ENCODE data around the gene GAD1. TPM values are rescaled to one million over a fixed set of nuclear protein-coding genes. Genes with fewer than 3 reads are reported as not detected.
A peak's percentile ranks its signal among the peaks of the same experiment; 100 is the strongest.

Gene GAD1
- polyA plus RNA-seq, 1 of the 3 experiments (the other 2 are of a cell fraction): 0.20 TPM

DNA sequence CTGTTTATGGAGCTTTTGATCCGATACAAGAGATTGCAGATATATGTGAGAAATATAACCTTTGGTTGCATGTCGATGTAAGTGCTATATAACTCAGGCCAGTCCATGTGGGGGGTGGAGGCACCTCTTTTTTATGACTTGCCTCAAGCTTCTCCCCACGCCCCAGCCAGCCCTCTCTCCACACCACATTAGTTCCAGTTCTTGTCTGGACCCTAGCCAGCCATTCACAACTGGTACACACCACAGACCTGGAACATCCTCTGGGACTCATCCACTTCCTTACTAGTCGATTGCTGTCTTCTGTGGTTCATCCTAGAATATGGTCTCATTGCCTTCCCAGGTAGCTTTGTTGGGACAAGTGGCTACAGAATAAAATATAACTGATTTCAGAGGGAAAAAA lies 31.0 kb downstream of the GAD1 start:
- ChIA-PET CTCF (interaction anchor here (1.0 to 2.9 kb wide), 4 partner anchors 20 to 32 kb away, joined by 3 to 17 read pairs (median 4); no protein-coding TSS in a partner anchor), POLR2A (no interaction called here)
- Histone ChIP-seq H3K4me2 (no peak overlapping the region), H3K4me3 (ENCODE audit: low read depth in 2 of 2, low read length in 1 of 2) (no peak overlapping the region), H3K79me2 (ENCODE audit: insufficient read depth) (no peaks in the 10 kb centered on the region), H3K9me2 (no peaks in the 10 kb centered on the region), H3K9me3 (no peaks in the 10 kb centered on the region), H3K9ac (no peak overlapping the region), H3K36me3 (replicated peaks in 1 of 2; ENCODE audit: control insufficient read depth in 1 of 2, insufficient read depth in 2 of 2, low read length in 1 of 2) (no peaks in the 10 kb centered on the region), H2AFZ (ENCODE audit: low read depth) (no peak overlapping the region), H3K27me3 (ENCODE audit: insufficient read depth) (no peaks in the 10 kb centered on the region), H3F3A (replicated peaks; ENCODE audit: insufficient read depth) (peaks cover 16% of the 10 kb centered on the region), H3K27ac (ENCODE audit: low read depth in 2 of 2, low read length in 1 of 2) (no peak overlapping the region), H3K4me1 (ENCODE audit: control insufficient read depth in 1 of 2, insufficient read depth in 2 of 2, low read depth in 1 of 2, low read length in 1 of 2) (peaks cover 0 to 5% of the 10 kb centered on the region in 2 experiments; a peak in 1 of 4 replicates), H4K20me1 (ENCODE audit: insufficient read depth) (no peaks in the 10 kb centered on the region)
- WGBS (ENCODE audit: low lambda C conversion rate): 77% methylated on average over 4 of the region's 4 CpGs
- no peak for DNase-seq
- no peak for TF ChIP-seq CHD2 (IDR thresholded peaks at IDR 0.05; ENCODE audit: low read length, partially characterized antibody)
- no peak for TF ChIP-seq MEF2A (IDR thresholded peaks at IDR 0.05; ENCODE audit: borderline replicate concordance, low read depth)
- TF ChIP-seq, protein P1, sequence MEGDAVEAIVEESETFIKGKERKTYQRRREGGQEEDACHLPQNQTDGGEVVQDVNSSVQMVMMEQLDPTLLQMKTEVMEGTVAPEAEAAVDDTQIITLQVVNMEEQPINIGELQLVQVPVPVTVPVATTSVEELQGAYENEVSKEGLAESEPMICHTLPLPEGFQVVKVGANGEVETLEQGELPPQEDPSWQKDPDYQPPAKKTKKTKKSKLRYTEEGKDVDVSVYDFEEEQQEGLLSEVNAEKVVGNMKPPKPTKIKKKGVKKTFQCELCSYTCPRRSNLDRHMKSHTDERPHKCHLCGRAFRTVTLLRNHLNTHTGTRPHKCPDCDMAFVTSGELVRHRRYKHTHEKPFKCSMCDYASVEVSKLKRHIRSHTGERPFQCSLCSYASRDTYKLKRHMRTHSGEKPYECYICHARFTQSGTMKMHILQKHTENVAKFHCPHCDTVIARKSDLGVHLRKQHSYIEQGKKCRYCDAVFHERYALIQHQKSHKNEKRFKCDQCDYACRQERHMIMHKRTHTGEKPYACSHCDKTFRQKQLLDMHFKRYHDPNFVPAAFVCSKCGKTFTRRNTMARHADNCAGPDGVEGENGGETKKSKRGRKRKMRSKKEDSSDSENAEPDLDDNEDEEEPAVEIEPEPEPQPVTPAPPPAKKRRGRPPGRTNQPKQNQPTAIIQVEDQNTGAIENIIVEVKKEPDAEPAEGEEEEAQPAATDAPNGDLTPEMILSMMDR (IDR thresholded peaks at IDR 0.05): no peak

- Histone ChIP-seq H3K4me3 (ENCODE audit: low read depth in 2 of 2, low read length in 1 of 2) (no peak overlapping the region), H3F3A (replicated peaks; ENCODE audit: insufficient read depth) (peaks cover 7% of the 10 kb centered on the region), H3K36me3 (replicated peaks in 1 of 2; ENCODE audit: control insufficient read depth in 1 of 2, insufficient read depth in 2 of 2, low read length in 1 of 2) (no peaks in the 10 kb centered on the region), H3K9ac (no peak overlapping the region), H3K27ac (ENCODE audit: low read depth in 2 of 2, low read length in 1 of 2) (no peak overlapping the region; a peak in 1 of 4 replicates), H3K9me3 (no peaks in the 10 kb centered on the region), H3K4me1 (ENCODE audit: control insufficient read depth in 1 of 2, insufficient read depth in 2 of 2, low read depth in 1 of 2, low read length in 1 of 2) (no peaks in the 10 kb centered on the region; a peak in 1 of 4 replicates), H3K4me2 (no peak overlapping the region), H3K79me2 (ENCODE audit: insufficient read depth) (no peaks in the 10 kb centered on the region), H3K9me2 (no peaks in the 10 kb centered on the region), H2AFZ (ENCODE audit: low read depth) (0 out of 2 replicates have a peak overlapping the region, but pooled peaks have one; percentile 2), H4K20me1 (ENCODE audit: insufficient read depth) (no peaks in the 10 kb centered on the region), H3K27me3 (ENCODE audit: insufficient read depth) (no peaks in the 10 kb centered on the region)
- ChIA-PET POLR2A (no interaction called here), CTCF (interaction anchor here (1.2 to 1.5 kb wide), 2 partner anchors 25 to 33 kb away, joined by 4 to 5 read pairs; no protein-coding TSS in a partner anchor)
- 52% methylated on average over 2 of the region's 2 CpGs for WGBS (ENCODE audit: low lambda C conversion rate)
- DNase-seq: no peak
- TF ChIP-seq TCF12 (IDR thresholded peaks at IDR 0.05) (peak; percentile 29; the same call in 1 of the 2 replicates), MAX (IDR thresholded peaks at IDR 0.05; ENCODE audit: low read depth) (no peak), FOXJ3 (CRISPR knock-in tag; IDR thresholded peaks at IDR 0.05) (no peak), FOSL2 (IDR thresholded peaks at IDR 0.05; ENCODE audit: borderline replicate concordance, low read depth) (peak; percentile 17; the same call in 1 of the 2 replicates)
- TF ChIP-seq, protein P2, sequence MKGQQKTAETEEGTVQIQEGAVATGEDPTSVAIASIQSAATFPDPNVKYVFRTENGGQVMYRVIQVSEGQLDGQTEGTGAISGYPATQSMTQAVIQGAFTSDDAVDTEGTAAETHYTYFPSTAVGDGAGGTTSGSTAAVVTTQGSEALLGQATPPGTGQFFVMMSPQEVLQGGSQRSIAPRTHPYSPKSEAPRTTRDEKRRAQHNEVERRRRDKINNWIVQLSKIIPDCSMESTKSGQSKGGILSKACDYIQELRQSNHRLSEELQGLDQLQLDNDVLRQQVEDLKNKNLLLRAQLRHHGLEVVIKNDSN (IDR thresholded peaks at IDR 0.05; ENCODE audit: borderline replicate concordance, low read depth): peak; percentile 73; the same call in 1 of the 2 replicates
These were observed 31.9 kb downstream of the GAD1 start for GRCh38 chr2:170848587-170848986.

DNA sequence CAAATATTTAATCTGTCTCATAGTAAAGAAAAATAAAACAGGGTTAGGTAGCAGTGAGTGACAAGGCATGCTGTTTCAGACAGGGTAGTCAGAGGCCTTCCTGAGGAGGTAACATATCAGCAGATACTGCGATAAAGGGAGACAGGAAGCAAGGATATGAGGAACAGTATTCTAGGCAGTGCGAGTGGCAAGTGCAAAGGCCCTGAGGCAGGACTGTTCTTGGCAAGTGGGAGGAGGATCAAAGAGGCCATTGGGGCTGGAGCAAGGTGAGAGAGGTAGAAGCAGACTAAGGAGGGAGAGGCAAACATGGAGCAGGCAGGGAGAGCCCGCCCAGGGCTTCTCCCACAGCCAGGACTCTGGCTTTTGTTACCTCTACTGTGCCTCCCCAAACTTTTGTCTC lies 33.6 kb downstream of the GAD1 start:
- H3K9me2 ChIP-seq: no peaks in the 10 kb centered on the region
- ChIA-PET POLR2A (no interaction called here), CTCF (interaction anchor here (1.2 to 3.6 kb wide), 3 partner anchors 13 to 34 kb away, joined by 3 to 16 read pairs (median 5); no protein-coding TSS in a partner anchor)
- H3K4me3 ChIP-seq (ENCODE audit: low read depth in 2 of 2, low read length in 1 of 2): no peak overlapping the region
- no peaks in the 10 kb centered on the region for H3K27me3 ChIP-seq (ENCODE audit: insufficient read depth)
- no peaks in the 10 kb centered on the region for H3K36me3 ChIP-seq (replicated peaks in 1 of 2; ENCODE audit: control insufficient read depth in 1 of 2, insufficient read depth in 2 of 2, low read length in 1 of 2)
- H4K20me1 ChIP-seq (ENCODE audit: insufficient read depth): no peaks in the 10 kb centered on the region
- no peak overlapping the region for H3K4me2 ChIP-seq
- DNase-seq: no peak
- H3K9ac ChIP-seq: no peak overlapping the region
- H2AFZ ChIP-seq (ENCODE audit: low read depth): no peak overlapping the region
- 91% methylated on average over 3 of the region's 3 CpGs for WGBS (ENCODE audit: low lambda C conversion rate)
- no peak overlapping the region for H3K27ac ChIP-seq (ENCODE audit: low read depth in 2 of 2, low read length in 1 of 2)
- H3F3A ChIP-seq (replicated peaks; ENCODE audit: insufficient read depth): no peaks in the 10 kb centered on the region
- H3K79me2 ChIP-seq (ENCODE audit: insufficient read depth): no peaks in the 10 kb centered on the region
- no peaks in the 10 kb centered on the region for H3K9me3 ChIP-seq
- TF ChIP-seq YY1 (IDR thresholded peaks at IDR 0.05; ENCODE audit: low read depth) (no peak), FOXJ3 (CRISPR knock-in tag; IDR thresholded peaks at IDR 0.05) (no peak), FOXM1 (IDR thresholded peaks at IDR 0.05; ENCODE audit: low read depth) (no peak), CHD2 (IDR thresholded peaks at IDR 0.05; ENCODE audit: low read length, partially characterized antibody) (no peak), TAF1 (IDR thresholded peaks at IDR 0.05; ENCODE audit: borderline replicate concordance, low read depth, low read length) (no peak)
- TF ChIP-seq, protein P3, sequence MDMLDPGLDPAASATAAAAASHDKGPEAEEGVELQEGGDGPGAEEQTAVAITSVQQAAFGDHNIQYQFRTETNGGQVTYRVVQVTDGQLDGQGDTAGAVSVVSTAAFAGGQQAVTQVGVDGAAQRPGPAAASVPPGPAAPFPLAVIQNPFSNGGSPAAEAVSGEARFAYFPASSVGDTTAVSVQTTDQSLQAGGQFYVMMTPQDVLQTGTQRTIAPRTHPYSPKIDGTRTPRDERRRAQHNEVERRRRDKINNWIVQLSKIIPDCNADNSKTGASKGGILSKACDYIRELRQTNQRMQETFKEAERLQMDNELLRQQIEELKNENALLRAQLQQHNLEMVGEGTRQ (IDR thresholded peaks at IDR 0.05; ENCODE audit: borderline replicate concordance, low read depth, low read length): no peak
- H3K4me1 ChIP-seq (ENCODE audit: control insufficient read depth in 1 of 2, insufficient read depth in 2 of 2, low read depth in 1 of 2, low read length in 1 of 2): no peaks in the 10 kb centered on the region

Measured in SK-N-SH (cell line).